H1 (cell line): ENCODE results near the gene GIPC2. TPM values are rescaled to one million over a fixed set of nuclear protein-coding genes. Genes with fewer than 3 reads are reported as not detected.

ENCODE experiments used
- CTCF ChIA-PET: fragments of 300-600 bp; sonication (Branson Sonifier 250); formaldehyde crosslinking; loops from one replicate; lab custom pipeline; 2021; ENCODE audit not compliant: partially characterized antibody; lab: Charles Lee
- POLR2A ChIA-PET: fragments of 300-600 bp; sonication (Branson Sonifier 250); formaldehyde crosslinking; loops from one replicate; lab custom pipeline; 2021; ENCODE audit warnings: inconsistent platforms; ENCODE audit not compliant: partially characterized antibody; lab: Charles Lee
- DNase-seq, 2 experiments: peaks; one replicate each; pipeline versions ENCODE4 v3.0.0 to v3.0.0-alpha.2; 2010 to 2022; ENCODE audit warnings: low spot score in 2 of 2, low read depth in 1 of 2, mixed read lengths in 1 of 2
- FAIRE-seq: peaks from 2 replicates; lab custom pipeline; 2011; peaks lifted over from hg19 to GRCh38; lab: Jason Lieb, UNC
- H2AFZ ChIP-seq: 2 replicates; pipeline ENCODE4 v1.8.1; 2012; ENCODE audit warnings: low read length, inconsistent platforms
- H2AK5ac ChIP-seq: 2 replicates; pipeline ENCODE4 v1.6.1; 2013; ENCODE audit warnings: low read depth, low read length
- H2BK120ac ChIP-seq: replicated peaks from 2 replicates; pipeline ENCODE3; 2013; ENCODE audit warnings: low read depth, low read length, inconsistent platforms
- H2BK12ac ChIP-seq: 2 replicates; pipeline ENCODE4 v1.6.1; 2013; ENCODE audit warnings: low read depth, low read length
- H2BK15ac ChIP-seq: 2 replicates; pipeline ENCODE4 v1.6.1; 2013; ENCODE audit warnings: low read length
- H2BK20ac ChIP-seq: 2 replicates; pipeline ENCODE4 v1.6.1; 2013; ENCODE audit warnings: low read length
- H2BK5ac ChIP-seq: 2 replicates; pipeline ENCODE4 v1.6.1; 2013; ENCODE audit warnings: low read depth, low read length
- H3K14ac ChIP-seq: 2 replicates; pipeline ENCODE4 v1.6.1; 2013; ENCODE audit warnings: inconsistent platforms; ENCODE audit not compliant: insufficient read length
- H3K18ac ChIP-seq: 2 replicates; pipeline ENCODE4 v1.6.1; 2013; ENCODE audit warnings: low read length; ENCODE audit errors: extremely low read depth
- H3K23ac ChIP-seq: 2 replicates; pipeline ENCODE4 v1.6.1; 2013; ENCODE audit warnings: inconsistent platforms; ENCODE audit not compliant: insufficient read length
- H3K23me2 ChIP-seq: 2 replicates; pipeline ENCODE4 v1.6.1; 2013; ENCODE audit warnings: low read depth, low read length
- H3K27ac ChIP-seq: 2 replicates; pipeline ENCODE4 v1.6.1; 2011; ENCODE audit warnings: low read depth, low read length, inconsistent platforms
- H3K27me3 ChIP-seq, 4 experiments: replicated peaks in 1 of 4; 1 replicate in 1 of 4; 2 replicates in 3 of 4; pipeline versions ENCODE4 v1.6.1 to v1.8.1; 2011 to 2013; ENCODE audit warnings: low read length in 3 of 4, mild to moderate bottlenecking in 3 of 4, inconsistent platforms in 2 of 4, mixed read lengths in 2 of 4, moderate library complexity in 1 of 4; ENCODE audit not compliant: control insufficient read depth in 3 of 4, insufficient read depth in 3 of 4; ENCODE audit errors: extremely low read depth in 1 of 4
- H3K36me3 ChIP-seq, 4 experiments: 2 replicates each; pipeline versions ENCODE4 v1.6.1 to v1.8.1; 2011 to 2013; ENCODE audit warnings: mild to moderate bottlenecking in 4 of 4, low read length in 3 of 4, moderate library complexity in 2 of 4, control low read depth in 1 of 4, inconsistent platforms in 1 of 4; ENCODE audit not compliant: insufficient read depth in 4 of 4, control insufficient read depth in 2 of 4
- H3K4ac ChIP-seq: replicated peaks from 2 replicates; pipeline ENCODE3; 2013; ENCODE audit warnings: low read length, low read depth, mixed read lengths, inconsistent platforms; ENCODE audit not compliant: insufficient read length
- H3K4me1 ChIP-seq, 4 experiments: replicated peaks in 1 of 4; 1 replicate in 1 of 4; 2 replicates in 3 of 4; pipeline versions ENCODE4 v1.6.1 to v1.8.1; 2011 to 2013; ENCODE audit warnings: low read length in 3 of 4, inconsistent platforms in 2 of 4, mixed read lengths in 1 of 4; ENCODE audit not compliant: insufficient read depth in 4 of 4, control insufficient read depth in 3 of 4
- H3K4me2 ChIP-seq, 2 experiments: 2 replicates each; pipeline versions ENCODE4 v1.6.1 to v1.8.1; 2011 to 2013; ENCODE audit warnings: low read depth in 2 of 2, low read length in 2 of 2, control low read depth in 1 of 2, inconsistent platforms in 1 of 2, mild to moderate bottlenecking in 1 of 2; ENCODE audit not compliant: insufficient read depth in 1 of 2
- H3K4me3 ChIP-seq, 4 experiments: fragments of 200-600, 300-600 bp in 1 of 4; sonication (generic), shearing (Covaris generic), sonication (Bioruptor Twin) in 1 of 4; 2 replicates each; pipeline versions ENCODE4 v1.5.1 to v1.8.1; 2011 to 2016; ENCODE audit warnings: low read length in 4 of 4, low read depth in 3 of 4, control low read depth in 2 of 4, inconsistent platforms in 2 of 4, mild to moderate bottlenecking in 2 of 4, mixed read lengths in 1 of 4, moderate library complexity in 1 of 4; ENCODE audit not compliant: insufficient read depth in 2 of 4; ENCODE audit errors: extremely low read depth in 1 of 4
- H3K56ac ChIP-seq: replicated peaks from 2 replicates; pipeline ENCODE3; 2013; ENCODE audit warnings: low read depth, mild to moderate bottlenecking, mixed read lengths, low read length, inconsistent platforms; ENCODE audit not compliant: insufficient read length
- H3K79me1 ChIP-seq: 2 replicates; pipeline ENCODE4 v1.6.1; 2013; ENCODE audit warnings: low read depth, low read length, control low read depth
- H3K79me2 ChIP-seq, 2 experiments: 2 replicates each; pipeline versions ENCODE4 v1.6.1 to v1.8.1; 2012 to 2013; ENCODE audit warnings: low read length in 2 of 2, mild to moderate bottlenecking in 2 of 2, inconsistent platforms in 1 of 2; ENCODE audit not compliant: insufficient read depth in 2 of 2, control insufficient read depth in 1 of 2
- H3K9ac ChIP-seq, 4 experiments: replicated peaks in 1 of 4; 1 replicate in 1 of 4; 2 replicates in 3 of 4; pipeline versions ENCODE4 v1.6.1 to v1.8.1; 2011 to 2013; ENCODE audit warnings: low read depth in 3 of 4, low read length in 3 of 4, control low read depth in 2 of 4, mild to moderate bottlenecking in 2 of 4, moderate library complexity in 2 of 4, inconsistent platforms in 1 of 4; ENCODE audit errors: extremely low read depth in 1 of 4
- H3K9me3 ChIP-seq, 2 experiments: 2 replicates each; pipeline versions ENCODE4 v1.6.1 to v1.8.1; 2012 to 2013; ENCODE audit warnings: mild to moderate bottlenecking in 2 of 2, moderate library complexity in 2 of 2, control low read depth in 1 of 2, inconsistent platforms in 1 of 2, low read depth in 1 of 2, low read length in 1 of 2, mixed read lengths in 1 of 2; ENCODE audit not compliant: insufficient read depth in 2 of 2
- H4K20me1 ChIP-seq, 2 experiments: replicated peaks in 1 of 2; 2 replicates each; pipeline versions ENCODE3 to v1.8.1; 2011 to 2013; ENCODE audit warnings: inconsistent platforms in 2 of 2, low read length in 2 of 2, mild to moderate bottlenecking in 1 of 2; ENCODE audit not compliant: insufficient read depth in 2 of 2, control insufficient read depth in 1 of 2
- H4K5ac ChIP-seq: 2 replicates; pipeline ENCODE4 v1.6.1; 2013; ENCODE audit warnings: low read length, low read depth, mixed read lengths, inconsistent platforms; ENCODE audit not compliant: insufficient read length
- H4K8ac ChIP-seq: 2 replicates; pipeline ENCODE4 v1.8.0; 2013; ENCODE audit warnings: mild to moderate bottlenecking, moderate library complexity, low read length, inconsistent platforms; ENCODE audit not compliant: insufficient read depth; ENCODE audit errors: extremely low read depth
- H4K91ac ChIP-seq: replicated peaks from 2 replicates; pipeline ENCODE3; 2013; ENCODE audit warnings: low read length, mixed read lengths, inconsistent platforms; ENCODE audit not compliant: insufficient read length
- ATF3 ChIP-seq: IDR thresholded peaks from 2 replicates; pipeline ENCODE4 v1.6.1; 2011; ENCODE audit warnings: low read depth, mild to moderate bottlenecking, low read length; ENCODE audit not compliant: insufficient read depth
- CHD1 ChIP-seq: IDR thresholded peaks from 2 replicates; pipeline ENCODE4 v1.6.1; 2012; ENCODE audit warnings: low read depth, low read length, improper control_type of control experiment
- CREB1 ChIP-seq: IDR thresholded peaks from 2 replicates; pipeline ENCODE4 v1.6.1; 2012; ENCODE audit warnings: inconsistent platforms
- CTBP2 ChIP-seq: IDR thresholded peaks from 2 replicates; pipeline ENCODE4 v1.7.0; 2011; ENCODE audit warnings: borderline replicate concordance, mild to moderate bottlenecking, moderate library complexity, mixed read lengths, low read length; ENCODE audit not compliant: insufficient read depth, insufficient read length
- JUN ChIP-seq: IDR thresholded peaks from 2 replicates; pipeline ENCODE4 v1.6.1; 2011; ENCODE audit warnings: low read depth, mild to moderate bottlenecking, improper control_type of control experiment, low read length
- KDM1A ChIP-seq: fragments of 200-600, 300-600 bp; sonication (generic); IDR thresholded peaks from 2 replicates; pipeline ENCODE4 v1.7.1; 2016; ENCODE audit warnings: mild to moderate bottlenecking, low read length, borderline replicate concordance
- NRF1 ChIP-seq: IDR thresholded peaks from 2 replicates; pipeline ENCODE4 v1.6.1; 2011; ENCODE audit warnings: mild to moderate bottlenecking, low read depth, low read length, improper control_type of control experiment
- POLR2A ChIP-seq, 2 experiments: IDR thresholded peaks; 1 replicate in 1 of 2; 2 replicates in 1 of 2; pipeline ENCODE4 v1.6.1; 2011; ENCODE audit warnings: low read depth in 2 of 2, low read length in 2 of 2, mild to moderate bottlenecking in 2 of 2; ENCODE audit errors: control extremely low read depth in 1 of 2
- RNF2 ChIP-seq: fragments of 200-900, 300-1000 bp; sonication (generic); IDR thresholded peaks from 2 replicates; pipeline ENCODE4 v1.7.1; 2016; ENCODE audit warnings: borderline replicate concordance, low read depth, mild to moderate bottlenecking, antibody characterized with exemption, low read length; ENCODE audit not compliant: poor library complexity, severe bottlenecking; ENCODE audit errors: missing control alignments
- RXRA ChIP-seq: IDR thresholded peaks from 2 replicates; pipeline ENCODE4 v1.6.1; 2011; ENCODE audit warnings: low read depth, mild to moderate bottlenecking, low read length, moderate library complexity; ENCODE audit not compliant: insufficient read depth
- SAP30 ChIP-seq: fragments of 300-600 bp; sonication (generic); IDR thresholded peaks from 2 replicates; pipeline ENCODE4 v1.7.1; 2012; ENCODE audit warnings: low read length, moderate library complexity, mild to moderate bottlenecking, inconsistent platforms; ENCODE audit not compliant: insufficient read depth, insufficient replicate concordance
- YY1 ChIP-seq: IDR thresholded peaks from 2 replicates; pipeline ENCODE4 v1.6.1; 2011; ENCODE audit warnings: low read depth, mild to moderate bottlenecking, low read length
- ZNF274 ChIP-seq: IDR thresholded peaks from 2 replicates; pipeline ENCODE4 v1.7.0; 2012; ENCODE audit warnings: low read length, borderline replicate concordance; ENCODE audit errors: extremely low read depth
- polyA plus RNA-seq, 7 experiments: library from polyadenylated mRNA; depleted of rRNA in 3 of 7; stranded (reverse) in 5 of 7; unstranded in 2 of 7; fragments of >200 nt in 5 of 7; fragments of 200-250 nt in 2 of 7; gene quantifications; 1 replicate in 5 of 7; 2 replicates in 1 of 7; 4 replicates in 1 of 7; pipeline versions ENCODE4 v1.2.1 to v1.2.3, GENCODE V29; 2011 to 2013; ENCODE audit warnings: missing spikeins in 2 of 7, mixed read lengths in 2 of 7
- total RNA-seq: library from RNA; stranded (reverse); fragmentation: NEBNext Ultra II Directional; extraction: Animal tissue kit (Norgen Biotek cat#: 25700); gene quantifications from 2 replicates; pipeline ENCODE4 v1.2.1, GENCODE V29; 2021

GIPC2 gene
- total and polyA plus RNA-seq, 2 of the 8 experiments (the other 6 are each of a cell fraction or from before 2014, with no cell fraction given), result 0.29 to 0.69 TPM

- H3K4me1 ChIP-seq, result no peaks in the 10 kb centered on the region
- no peak overlapping the region for H3K56ac ChIP-seq
- H2BK20ac ChIP-seq, result no peak overlapping the region
- DNase-seq, result no peak
- no peaks in the 10 kb centered on the region for H4K20me1 ChIP-seq
- CTCF ChIA-PET, result interaction anchor here (1.0 to 3.2 kb wide), 4 partner anchors 10 to 782 kb away, joined by 3 to 25 read pairs (median 3); no protein-coding TSS in a partner anchor
- POLR2A ChIA-PET, result interaction anchor here (0.5 to 1.6 kb wide), 3 partner anchors 11 to 128 kb away, joined by 3 to 6 read pairs (median 3); no protein-coding TSS in a partner anchor
- H3K18ac ChIP-seq, result no peak overlapping the region
- H3K79me1 ChIP-seq, result no peaks in the 10 kb centered on the region
- no peaks in the 10 kb centered on the region for H3K36me3 ChIP-seq
- no peak overlapping the region for H3K23ac ChIP-seq
- no peak overlapping the region for H3K27ac ChIP-seq
- no peak overlapping the region for H3K9ac ChIP-seq
- no peak for TF ChIP-seq CREB1
- no peak for TF ChIP-seq SAP30
- no peak for TF ChIP-seq RXRA
- TF ChIP-seq ZNF274, result no peak
- no peak for TF ChIP-seq CTBP2
- TF ChIP-seq NRF1, result no peak
- no peak for TF ChIP-seq ATF3
- TF ChIP-seq YY1, result no peak
- TF ChIP-seq POLR2A (IDR thresholded peaks at IDR 0.05; ENCODE audit: control extremely low read depth in 1 of 2, low read depth in 2 of 2, low read length in 2 of 2), result no peak
- TF ChIP-seq JUN, result no peak
- no peak for TF ChIP-seq RNF2
- TF ChIP-seq CHD1, result no peak
- TF ChIP-seq KDM1A, result no peak
- TF ChIP-seq, all 59 proteins: peak for 0
- H3K23me2 ChIP-seq, result no peaks in the 10 kb centered on the region; the same call in 1 of the 2 replicates
- H2BK120ac ChIP-seq, result no peak overlapping the region
- FAIRE-seq, result no peak
- no peak overlapping the region for H2BK15ac ChIP-seq
- H4K8ac ChIP-seq, result no peak overlapping the region
- H2AK5ac ChIP-seq, result no peak overlapping the region
- no peak overlapping the region for H4K91ac ChIP-seq
- H3K79me2 ChIP-seq, result no peaks in the 10 kb centered on the region
- H3K4me2 ChIP-seq, result no peak overlapping the region
- H2AFZ ChIP-seq, result no peak overlapping the region
- H2BK12ac ChIP-seq, result no peak overlapping the region
- H3K27me3 ChIP-seq, result no peaks in the 10 kb centered on the region
- H3K14ac ChIP-seq, result no peak overlapping the region
- no peaks in the 10 kb centered on the region for H3K9me3 ChIP-seq
- no peak overlapping the region for H3K4me3 ChIP-seq
- no peak overlapping the region for H3K4ac ChIP-seq
- H2BK5ac ChIP-seq, result no peak overlapping the region
- H4K5ac ChIP-seq, result no peak overlapping the region
Measured at GRCh38 chr1:78104322-78104721, 58.6 kb downstream of the GIPC2 start.
